ENCODE data around the gene UFC1. TPM values are rescaled to one million over a fixed set of nuclear protein-coding genes. Genes with fewer than 3 reads are reported as not detected.

The UFC1 gene
- total RNA-seq, 1 donor from 2014 or later, result 92.2 TPM

DNA sequence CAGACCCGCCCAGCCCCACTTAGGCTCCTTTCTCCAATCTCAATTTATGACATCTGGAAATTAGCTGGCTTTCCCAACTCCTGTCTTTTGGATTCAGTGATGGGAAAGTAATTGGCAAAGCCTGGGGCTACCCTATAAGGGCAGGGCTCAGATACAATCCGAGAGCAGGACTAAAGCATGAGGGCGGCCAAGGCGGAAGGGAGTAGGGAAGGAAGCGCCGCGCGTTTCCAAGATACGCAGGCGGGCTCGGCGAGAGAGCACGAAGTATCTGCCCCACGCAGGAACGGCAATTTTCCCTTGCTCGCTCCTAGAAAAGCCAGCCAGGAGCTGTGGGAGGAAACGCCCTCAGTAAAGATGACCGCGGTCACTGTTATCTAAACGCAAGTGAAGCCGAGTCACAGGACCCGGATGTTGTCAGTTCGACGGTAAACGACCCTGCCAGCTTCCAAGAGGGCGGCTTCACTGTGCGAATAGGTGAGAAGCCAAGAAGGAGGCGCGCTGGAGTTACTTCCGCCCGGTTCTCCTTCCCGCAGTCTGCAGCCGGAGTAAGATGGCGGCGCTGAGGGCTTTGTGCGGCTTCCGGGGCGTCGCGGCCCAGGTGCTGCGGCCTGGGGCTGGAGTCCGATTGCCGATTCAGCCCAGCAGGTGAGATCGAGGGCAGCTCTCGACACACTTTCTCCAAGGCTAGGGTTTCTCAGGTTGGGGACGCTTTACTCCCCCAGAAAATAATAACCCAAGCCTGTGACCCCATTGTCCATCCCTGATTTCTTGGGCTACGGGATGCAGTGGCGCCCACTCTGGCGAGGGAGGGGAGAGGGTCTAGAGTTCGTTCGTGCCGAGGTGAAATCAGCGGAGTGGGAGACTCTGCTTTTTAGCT lies 48.3 kb downstream of the UFC1 start, which contains the start of gene NDUFS2:
Gene NDUFS2 (plus strand): TSS at position 532 of the 877 bp plus-strand sequence. CDS start 19 bp downstream, at position 551.
- Histone ChIP-seq H3K36me3 (peaks cover 37% of the 10 kb centered on the region), H3K27me3 (ENCODE audit: low read depth) (no peaks in the 10 kb centered on the region), H3K4me1 (peaks cover 94% of the 10 kb centered on the region), H3K9me3 (no peaks in the 10 kb centered on the region), H3K27ac (peak within 1 kb of the TSS; percentile 93), H3K4me3 (peak within 1 kb of the TSS; percentile 95)
- peak; percentile 96 for ATAC-seq
- TF ChIP-seq, protein P1, sequence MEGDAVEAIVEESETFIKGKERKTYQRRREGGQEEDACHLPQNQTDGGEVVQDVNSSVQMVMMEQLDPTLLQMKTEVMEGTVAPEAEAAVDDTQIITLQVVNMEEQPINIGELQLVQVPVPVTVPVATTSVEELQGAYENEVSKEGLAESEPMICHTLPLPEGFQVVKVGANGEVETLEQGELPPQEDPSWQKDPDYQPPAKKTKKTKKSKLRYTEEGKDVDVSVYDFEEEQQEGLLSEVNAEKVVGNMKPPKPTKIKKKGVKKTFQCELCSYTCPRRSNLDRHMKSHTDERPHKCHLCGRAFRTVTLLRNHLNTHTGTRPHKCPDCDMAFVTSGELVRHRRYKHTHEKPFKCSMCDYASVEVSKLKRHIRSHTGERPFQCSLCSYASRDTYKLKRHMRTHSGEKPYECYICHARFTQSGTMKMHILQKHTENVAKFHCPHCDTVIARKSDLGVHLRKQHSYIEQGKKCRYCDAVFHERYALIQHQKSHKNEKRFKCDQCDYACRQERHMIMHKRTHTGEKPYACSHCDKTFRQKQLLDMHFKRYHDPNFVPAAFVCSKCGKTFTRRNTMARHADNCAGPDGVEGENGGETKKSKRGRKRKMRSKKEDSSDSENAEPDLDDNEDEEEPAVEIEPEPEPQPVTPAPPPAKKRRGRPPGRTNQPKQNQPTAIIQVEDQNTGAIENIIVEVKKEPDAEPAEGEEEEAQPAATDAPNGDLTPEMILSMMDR (IDR thresholded peaks at IDR 0.05), result no peak
- peak; percentile 99 for DNase-seq
- intact Hi-C loops (cut with DNase I), result no loop called here

GRCh38 chr1:161206411-161207140 lies 52.8 kb downstream of the UFC1 start:
- peak overlapping the region; percentile 63 for H3K27ac ChIP-seq
- DNase-seq, result no peak

GRCh38 chr1:161207173-161207572 lies 53.4 kb downstream of the UFC1 start:
- ATAC-seq (peak; percentile 34 to 59), DNase-seq (no peak)
- intact Hi-C loops (cut with DNase I), result no loop called here
- peak overlapping the region; percentile 63 for H3K27ac ChIP-seq
- no peaks in the 10 kb centered on the region for H3K27me3 ChIP-seq (ENCODE audit: low read depth)
- TF ChIP-seq, protein P1 (IDR thresholded peaks at IDR 0.05), result no peak
- peaks cover 86% of the 10 kb centered on the region for H3K36me3 ChIP-seq
- H3K4me1 ChIP-seq, result peaks cover 68% of the 10 kb centered on the region
- H3K4me3 ChIP-seq, result no peak overlapping the region
- no peaks in the 10 kb centered on the region for H3K9me3 ChIP-seq

More at GRCh38 chr1:161206411-161207140, 52.8 kb downstream of the UFC1 start:
- ATAC-seq, result no peak
- intact Hi-C loops (cut with DNase I), result no loop called here
- no peaks in the 10 kb centered on the region for H3K9me3 ChIP-seq
- H3K4me1 ChIP-seq, result peaks cover 73% of the 10 kb centered on the region
- H3K4me3 ChIP-seq, result no peak overlapping the region
- H3K27me3 ChIP-seq (ENCODE audit: low read depth), result no peaks in the 10 kb centered on the region
- TF ChIP-seq, protein P1 (IDR thresholded peaks at IDR 0.05), result no peak
- H3K36me3 ChIP-seq, result peaks cover 80% of the 10 kb centered on the region

Other genes starting within 250 kb of the UFC1 start
- gene ITLN2, start 199.2 kb upstream of the UFC1 start, total RNA-seq, result 30.7 TPM
- 162 TPM for gene F11R, start 132.8 kb upstream of the UFC1 start, total RNA-seq
- gene TSTD1, start 115.0 kb upstream of the UFC1 start, total RNA-seq, result 63.2 TPM
- gene USF1, start 108.0 kb upstream of the UFC1 start, total RNA-seq, result 81.8 TPM
- gene ARHGAP30, start 84.1 kb upstream of the UFC1 start, total RNA-seq, result 63.7 TPM
- gene NECTIN4, start 64.4 kb upstream of the UFC1 start, total RNA-seq, result 6.2 TPM
- 7.2 TPM for gene KLHDC9, start 55.6 kb upstream of the UFC1 start, total RNA-seq
- 46.2 TPM for gene PFDN2, start 35.9 kb upstream of the UFC1 start, total RNA-seq
- 43.6 TPM for gene NIT1, start 35.9 kb upstream of the UFC1 start, total RNA-seq
- gene DEDD, start 21.3 kb upstream of the UFC1 start, total RNA-seq, result 38.3 TPM
- gene USP21, start 5.5 kb downstream of the UFC1 start, total RNA-seq, result 32.2 TPM
- 24.1 TPM for gene PPOX, start 12.4 kb downstream of the UFC1 start, total RNA-seq
- gene B4GALT3, start 23.5 kb downstream of the UFC1 start, total RNA-seq, result 29.6 TPM
- 1.4 TPM for gene ADAMTS4, start 45.1 kb downstream of the UFC1 start, total RNA-seq
- gene NDUFS2, start 48.4 kb downstream of the UFC1 start, total RNA-seq, result 66.3 TPM
- 283 TPM for gene FCER1G, start 61.3 kb downstream of the UFC1 start, total RNA-seq
- not detected for gene APOA2, start 69.7 kb downstream of the UFC1 start, total RNA-seq
- gene TOMM40L, start 72.1 kb downstream of the UFC1 start, total RNA-seq, result 11.6 TPM
- not detected for gene NR1I3, start 84.2 kb downstream of the UFC1 start, total RNA-seq
- gene PCP4L1, start 104.8 kb downstream of the UFC1 start, total RNA-seq, result 8.9 TPM
- 4.0 TPM for gene MPZ, start 156.0 kb downstream of the UFC1 start, total RNA-seq
- gene SDHC, start 160.4 kb downstream of the UFC1 start, total RNA-seq, result 167 TPM
- 8.0 TPM for gene CFAP126, start 213.9 kb downstream of the UFC1 start, total RNA-seq